ENCODE data around the gene PRKN. TPM values are rescaled to one million over a fixed set of nuclear protein-coding genes. Genes with fewer than 3 reads are reported as not detected.

PRKN gene
- total RNA-seq, 1 donor from 2014 or later: 7.0 TPM

DNA sequence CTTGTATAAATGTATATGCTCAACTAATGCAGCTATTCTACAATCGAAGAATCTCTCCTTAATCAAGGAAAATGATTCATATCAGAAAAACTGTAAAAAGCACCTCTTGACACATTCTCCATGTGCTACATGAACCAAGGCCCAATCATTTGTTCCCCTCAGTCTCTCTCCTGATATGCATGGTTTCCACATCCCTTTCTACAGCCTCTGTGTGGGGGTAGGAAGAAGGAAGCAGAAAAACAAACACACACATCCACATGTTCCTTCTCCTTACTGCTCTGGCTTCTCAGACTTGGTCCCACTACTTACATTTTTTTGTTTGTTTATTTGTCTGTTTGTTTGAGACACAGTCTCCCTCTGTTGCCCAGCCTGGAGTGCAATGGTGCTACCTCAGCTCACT, 510.5 kb downstream of the PRKN start:
- H3K27ac Mint-ChIP-seq (ENCODE audit: unreplicated experiment): no peak overlapping the region
- no peak overlapping the region for H3K4me3 Mint-ChIP-seq (ENCODE audit: unreplicated experiment)
- no peaks in the 10 kb centered on the region for H3K9me3 Mint-ChIP-seq (ENCODE audit: unreplicated experiment)

DNA sequence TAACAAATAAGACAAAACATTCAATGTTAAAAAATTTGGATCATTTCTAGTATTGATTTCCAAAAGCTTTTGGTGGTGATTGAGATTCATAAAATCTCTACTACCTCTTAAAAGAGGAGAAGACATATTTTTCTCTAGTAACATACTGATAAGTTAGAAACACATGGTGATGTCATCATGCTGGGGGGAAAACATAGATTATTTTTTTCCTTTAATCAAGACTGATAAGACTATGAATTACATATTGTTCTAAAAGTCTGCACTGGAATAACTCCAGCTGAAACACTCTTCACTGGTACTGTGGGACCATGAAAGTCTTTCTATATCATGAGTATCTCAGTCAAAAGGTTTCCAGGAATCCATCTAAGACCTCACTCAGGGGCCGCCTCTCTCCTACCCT, 515.8 kb downstream of the PRKN start:
- Mint-ChIP-seq H3K4me1 (ENCODE audit: low read depth, unreplicated experiment) (no peaks in the 10 kb centered on the region), H3K27me3 (ENCODE audit: unreplicated experiment) (no peaks in the 10 kb centered on the region), H3K27ac (ENCODE audit: unreplicated experiment) (no peak overlapping the region), H3K9me3 (ENCODE audit: unreplicated experiment) (no peaks in the 10 kb centered on the region), H3K36me3 (ENCODE audit: unreplicated experiment) (no peaks in the 10 kb centered on the region), H3K4me3 (ENCODE audit: unreplicated experiment) (no peak overlapping the region)
- no peak for DNase-seq
- TF ChIP-seq, protein P1, sequence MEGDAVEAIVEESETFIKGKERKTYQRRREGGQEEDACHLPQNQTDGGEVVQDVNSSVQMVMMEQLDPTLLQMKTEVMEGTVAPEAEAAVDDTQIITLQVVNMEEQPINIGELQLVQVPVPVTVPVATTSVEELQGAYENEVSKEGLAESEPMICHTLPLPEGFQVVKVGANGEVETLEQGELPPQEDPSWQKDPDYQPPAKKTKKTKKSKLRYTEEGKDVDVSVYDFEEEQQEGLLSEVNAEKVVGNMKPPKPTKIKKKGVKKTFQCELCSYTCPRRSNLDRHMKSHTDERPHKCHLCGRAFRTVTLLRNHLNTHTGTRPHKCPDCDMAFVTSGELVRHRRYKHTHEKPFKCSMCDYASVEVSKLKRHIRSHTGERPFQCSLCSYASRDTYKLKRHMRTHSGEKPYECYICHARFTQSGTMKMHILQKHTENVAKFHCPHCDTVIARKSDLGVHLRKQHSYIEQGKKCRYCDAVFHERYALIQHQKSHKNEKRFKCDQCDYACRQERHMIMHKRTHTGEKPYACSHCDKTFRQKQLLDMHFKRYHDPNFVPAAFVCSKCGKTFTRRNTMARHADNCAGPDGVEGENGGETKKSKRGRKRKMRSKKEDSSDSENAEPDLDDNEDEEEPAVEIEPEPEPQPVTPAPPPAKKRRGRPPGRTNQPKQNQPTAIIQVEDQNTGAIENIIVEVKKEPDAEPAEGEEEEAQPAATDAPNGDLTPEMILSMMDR (IDR thresholded peaks at IDR 0.05; ENCODE audit: partially characterized antibody, unreplicated experiment): no peak

More for the DNA sequence above, 510.5 kb downstream of the PRKN start:
- H3K27me3 Mint-ChIP-seq (ENCODE audit: unreplicated experiment): no peaks in the 10 kb centered on the region
- DNase-seq: no peak
- H3K4me1 Mint-ChIP-seq (ENCODE audit: low read depth, unreplicated experiment): no peaks in the 10 kb centered on the region
- no peaks in the 10 kb centered on the region for H3K36me3 Mint-ChIP-seq (ENCODE audit: unreplicated experiment)
- TF ChIP-seq, protein P1 (IDR thresholded peaks at IDR 0.05; ENCODE audit: partially characterized antibody, unreplicated experiment): no peak

DNA sequence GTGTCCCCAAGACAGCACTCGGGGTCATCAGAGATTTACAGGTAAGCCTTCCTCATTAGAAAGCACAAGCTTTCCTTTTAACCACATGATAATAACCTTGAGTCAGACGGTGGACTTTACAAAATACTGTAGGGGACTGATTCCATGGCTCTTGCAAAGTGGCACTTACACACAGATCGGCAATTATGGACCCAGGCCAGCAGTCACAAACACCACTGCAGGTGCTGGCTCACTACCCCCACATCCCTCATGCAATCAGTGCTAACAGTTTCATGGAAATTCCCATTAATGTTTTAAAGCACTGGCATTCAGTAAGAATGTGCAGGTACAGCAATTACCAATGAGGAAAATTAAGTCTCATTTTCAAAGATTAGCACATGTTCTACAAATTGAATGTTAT, 516.5 kb downstream of the PRKN start:
- DNase-seq: no peak
- no peak overlapping the region for H3K27ac Mint-ChIP-seq (ENCODE audit: unreplicated experiment)
- no peaks in the 10 kb centered on the region for H3K9me3 Mint-ChIP-seq (ENCODE audit: unreplicated experiment)
- TF ChIP-seq, protein P1 (IDR thresholded peaks at IDR 0.05; ENCODE audit: partially characterized antibody, unreplicated experiment): no peak
- H3K36me3 Mint-ChIP-seq (ENCODE audit: unreplicated experiment): no peaks in the 10 kb centered on the region
- H3K27me3 Mint-ChIP-seq (ENCODE audit: unreplicated experiment): no peaks in the 10 kb centered on the region
- H3K4me1 Mint-ChIP-seq (ENCODE audit: low read depth, unreplicated experiment): no peaks in the 10 kb centered on the region
- no peak overlapping the region for H3K4me3 Mint-ChIP-seq (ENCODE audit: unreplicated experiment)

DNA sequence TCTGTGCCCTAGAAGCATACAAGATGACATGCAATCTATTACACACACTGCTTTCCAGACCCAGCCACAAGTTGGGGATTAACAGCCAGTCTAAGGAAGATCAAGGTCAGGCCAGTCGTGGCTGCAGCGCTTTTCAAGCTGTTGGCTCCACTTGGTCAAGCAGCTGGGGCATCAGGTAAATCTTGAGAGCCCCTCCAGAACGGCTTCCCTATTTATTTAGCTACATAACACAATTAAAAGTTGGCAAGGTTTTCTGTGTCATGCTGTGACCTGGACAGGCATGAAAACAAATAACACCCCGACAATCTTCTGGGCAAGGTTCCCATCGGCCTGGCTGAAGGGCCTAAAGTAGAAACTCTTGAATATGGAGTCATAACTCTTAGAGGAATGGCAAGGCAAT, 524.3 kb downstream of the PRKN start:
- no peaks in the 10 kb centered on the region for H3K4me1 Mint-ChIP-seq (ENCODE audit: low read depth, unreplicated experiment)
- DNase-seq: no peak
- no peak overlapping the region for H3K27ac Mint-ChIP-seq (ENCODE audit: unreplicated experiment)
- H3K9me3 Mint-ChIP-seq (ENCODE audit: unreplicated experiment): no peaks in the 10 kb centered on the region
- no peaks in the 10 kb centered on the region for H3K27me3 Mint-ChIP-seq (ENCODE audit: unreplicated experiment)
- TF ChIP-seq, protein P1 (IDR thresholded peaks at IDR 0.05; ENCODE audit: partially characterized antibody, unreplicated experiment): no peak
- H3K4me3 Mint-ChIP-seq (ENCODE audit: unreplicated experiment): no peak overlapping the region
- H3K36me3 Mint-ChIP-seq (ENCODE audit: unreplicated experiment): no peaks in the 10 kb centered on the region

DNA sequence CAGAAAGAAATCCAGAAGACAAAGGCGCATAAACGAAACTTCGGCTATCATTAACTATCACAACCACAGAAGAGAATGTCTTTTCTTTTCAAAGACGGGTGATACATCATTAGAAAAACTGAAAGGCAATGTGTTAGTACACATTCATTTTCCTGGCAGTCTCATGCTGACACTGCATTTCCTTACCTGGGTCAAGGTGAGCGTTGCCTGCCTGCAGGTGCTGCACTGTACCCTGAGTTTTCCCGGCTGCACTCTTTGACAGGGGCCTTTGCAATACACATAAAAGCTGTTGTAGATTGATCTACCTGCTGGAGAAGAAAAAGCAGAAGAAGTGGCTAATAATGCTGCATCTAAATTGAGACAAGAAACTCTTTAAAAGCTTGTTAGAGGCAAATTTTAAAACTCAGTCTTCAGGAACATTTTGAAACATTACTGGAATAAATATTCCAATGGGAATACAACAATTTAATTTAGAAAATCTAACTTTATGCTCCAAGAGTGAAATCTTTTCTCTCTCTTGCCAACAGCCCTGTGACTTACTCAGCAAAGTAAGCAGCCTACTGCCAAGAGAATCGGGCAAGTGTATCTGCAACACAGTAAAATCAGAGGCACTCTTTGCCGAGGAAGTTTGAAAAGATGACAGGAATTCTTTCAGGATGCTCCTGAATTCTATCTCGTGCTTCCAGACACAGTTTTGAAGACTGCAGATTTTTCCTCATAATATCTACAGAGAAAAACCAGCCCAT, 526.4 kb downstream of the PRKN start:
- Mint-ChIP-seq H3K4me3 (ENCODE audit: unreplicated experiment) (no peak overlapping the region), H3K36me3 (ENCODE audit: unreplicated experiment) (no peaks in the 10 kb centered on the region), H3K4me1 (ENCODE audit: low read depth, unreplicated experiment) (no peaks in the 10 kb centered on the region), H3K27ac (ENCODE audit: unreplicated experiment) (no peak overlapping the region), H3K27me3 (ENCODE audit: unreplicated experiment) (no peaks in the 10 kb centered on the region), H3K9me3 (ENCODE audit: unreplicated experiment) (no peaks in the 10 kb centered on the region)
- TF ChIP-seq, protein P1 (IDR thresholded peaks at IDR 0.05; ENCODE audit: partially characterized antibody, unreplicated experiment): no peak
- no peak for DNase-seq
